ENCODE data around the gene CMTM4.

GRCh38 chr16:66636199-66636598 is 60.3 kb downstream of the CMTM4 start:
- no peak for TF ChIP-seq EP300 (IDR thresholded peaks at IDR 0.05)
- TF ChIP-seq, protein P1, sequence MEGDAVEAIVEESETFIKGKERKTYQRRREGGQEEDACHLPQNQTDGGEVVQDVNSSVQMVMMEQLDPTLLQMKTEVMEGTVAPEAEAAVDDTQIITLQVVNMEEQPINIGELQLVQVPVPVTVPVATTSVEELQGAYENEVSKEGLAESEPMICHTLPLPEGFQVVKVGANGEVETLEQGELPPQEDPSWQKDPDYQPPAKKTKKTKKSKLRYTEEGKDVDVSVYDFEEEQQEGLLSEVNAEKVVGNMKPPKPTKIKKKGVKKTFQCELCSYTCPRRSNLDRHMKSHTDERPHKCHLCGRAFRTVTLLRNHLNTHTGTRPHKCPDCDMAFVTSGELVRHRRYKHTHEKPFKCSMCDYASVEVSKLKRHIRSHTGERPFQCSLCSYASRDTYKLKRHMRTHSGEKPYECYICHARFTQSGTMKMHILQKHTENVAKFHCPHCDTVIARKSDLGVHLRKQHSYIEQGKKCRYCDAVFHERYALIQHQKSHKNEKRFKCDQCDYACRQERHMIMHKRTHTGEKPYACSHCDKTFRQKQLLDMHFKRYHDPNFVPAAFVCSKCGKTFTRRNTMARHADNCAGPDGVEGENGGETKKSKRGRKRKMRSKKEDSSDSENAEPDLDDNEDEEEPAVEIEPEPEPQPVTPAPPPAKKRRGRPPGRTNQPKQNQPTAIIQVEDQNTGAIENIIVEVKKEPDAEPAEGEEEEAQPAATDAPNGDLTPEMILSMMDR (IDR thresholded peaks at IDR 0.05) = no peak
- no peak for TF ChIP-seq POLR2A (IDR thresholded peaks at IDR 0.05)

Data from sigmoid colon (tissue), 4 donors.